SW 1271 (cell line): ENCODE data around the gene CABP4.

ENCODE experiments used
- DNase-seq, 2 experiments: peaks; one replicate each; lab custom pipeline; 2025; lab: John Stamatoyannopoulos, UW

CABP4 gene

GRCh38 chr11:67455054-67455453 lies at the start of gene CABP4:
Gene CABP4, plus strand, starts transcription at chr11:67455354. Its CDS starts 70 bp downstream, at chr11:67455424.
- no peak for DNase-seq

- DNase-seq = no peak
Measured at GRCh38 chr11:67405688-67406339, 49.3 kb upstream of the CABP4 start.

- no peak for DNase-seq
Measured at GRCh38 chr11:67406420-67406968, 48.7 kb upstream of the CABP4 start.

GRCh38 chr11:67406969-67407687 lies 48.0 kb upstream of the CABP4 start:
- DNase-seq = no peak

GRCh38 chr11:67407688-67408163 lies 47.4 kb upstream of the CABP4 start:
- DNase-seq = no peak

- DNase-seq = no peak
Measured at GRCh38 chr11:67408437-67409200, 46.5 kb upstream of the CABP4 start.

GRCh38 chr11:67409261-67409666 lies 45.9 kb upstream of the CABP4 start:
- no peak for DNase-seq

GRCh38 chr11:67409781-67410368 lies 45.3 kb upstream of the CABP4 start:
- no peak for DNase-seq

GRCh38 chr11:67410369-67410831 lies 44.8 kb upstream of the CABP4 start:
- DNase-seq = no peak

- DNase-seq = no peak
Measured at GRCh38 chr11:67410984-67411784, 44.0 kb upstream of the CABP4 start.

- no peak for DNase-seq
Measured at GRCh38 chr11:67411785-67412152, 43.4 kb upstream of the CABP4 start.

GRCh38 chr11:67412495-67413179 lies 42.5 kb upstream of the CABP4 start:
- DNase-seq = no peak

- no peak for DNase-seq
Measured at GRCh38 chr11:67413266-67413849, 41.8 kb upstream of the CABP4 start.

- DNase-seq = no peak
Measured at GRCh38 chr11:67415501-67416304, 39.5 kb upstream of the CABP4 start, which contains the start of gene CARNS1. Gene CARNS1, plus strand, starts transcription at chr11:67415678. Its CDS starts 522 bp downstream, at chr11:67416200.

GRCh38 chr11:67416416-67417335 lies 38.5 kb upstream of the CABP4 start:
- peak in 1 of 2 experiments; percentile 20 for DNase-seq

- DNase-seq = no peak
Measured at GRCh38 chr11:67417425-67417824, 37.7 kb upstream of the CABP4 start.

- DNase-seq = no peak
Measured at GRCh38 chr11:67418476-67419281, 36.5 kb upstream of the CABP4 start.
